ENCODE data around the gene EVA1C.

GRCh38 chr21:32516756-32517649 lies 104.5 kb downstream of the EVA1C start:
- TF ChIP-seq EZH2phosphoT487 (IDR thresholded peaks at IDR 0.05; ENCODE audit: borderline replicate concordance), result no peak
- TF ChIP-seq, protein P1, sequence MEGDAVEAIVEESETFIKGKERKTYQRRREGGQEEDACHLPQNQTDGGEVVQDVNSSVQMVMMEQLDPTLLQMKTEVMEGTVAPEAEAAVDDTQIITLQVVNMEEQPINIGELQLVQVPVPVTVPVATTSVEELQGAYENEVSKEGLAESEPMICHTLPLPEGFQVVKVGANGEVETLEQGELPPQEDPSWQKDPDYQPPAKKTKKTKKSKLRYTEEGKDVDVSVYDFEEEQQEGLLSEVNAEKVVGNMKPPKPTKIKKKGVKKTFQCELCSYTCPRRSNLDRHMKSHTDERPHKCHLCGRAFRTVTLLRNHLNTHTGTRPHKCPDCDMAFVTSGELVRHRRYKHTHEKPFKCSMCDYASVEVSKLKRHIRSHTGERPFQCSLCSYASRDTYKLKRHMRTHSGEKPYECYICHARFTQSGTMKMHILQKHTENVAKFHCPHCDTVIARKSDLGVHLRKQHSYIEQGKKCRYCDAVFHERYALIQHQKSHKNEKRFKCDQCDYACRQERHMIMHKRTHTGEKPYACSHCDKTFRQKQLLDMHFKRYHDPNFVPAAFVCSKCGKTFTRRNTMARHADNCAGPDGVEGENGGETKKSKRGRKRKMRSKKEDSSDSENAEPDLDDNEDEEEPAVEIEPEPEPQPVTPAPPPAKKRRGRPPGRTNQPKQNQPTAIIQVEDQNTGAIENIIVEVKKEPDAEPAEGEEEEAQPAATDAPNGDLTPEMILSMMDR (IDR thresholded peaks at IDR 0.05 in 2 of 3, conservative IDR thresholded peaks at IDR 0.05 in 1 of 3; ENCODE audit: borderline replicate concordance in 1 of 3, insufficient read depth in 1 of 3, low read depth in 2 of 3, low read length in 2 of 3), result no peak
- no peak for TF ChIP-seq POLR2AphosphoS5 (IDR thresholded peaks at IDR 0.05; ENCODE audit: low read depth, low read length)
- no peak for TF ChIP-seq REST (IDR thresholded peaks at IDR 0.05; ENCODE audit: low read depth)
- no peak for TF ChIP-seq POLR2A (IDR thresholded peaks at IDR 0.05; ENCODE audit: borderline replicate concordance, extremely low read depth, insufficient read depth, insufficient read length)
- TF ChIP-seq JUND (IDR thresholded peaks at IDR 0.05), result no peak
- TF ChIP-seq RAD21 (IDR thresholded peaks at IDR 0.05; ENCODE audit: low read depth), result no peak
- TF ChIP-seq TCF7L2 (IDR thresholded peaks at IDR 0.05; ENCODE audit: borderline replicate concordance, extremely low read depth, insufficient read depth, insufficient read length), result no peak
- no peak for TF ChIP-seq SP1 (IDR thresholded peaks at IDR 0.05; ENCODE audit: low read depth)

Data from HCT116 (cell line).